Heart left ventricle (tissue), 16 donors: Measurements from ENCODE around the gene ADAMTS7. TPM values are rescaled to one million over a fixed set of nuclear protein-coding genes. Genes with fewer than 3 reads are reported as not detected.
"Not testable (repeated sequence)": the region's sequence is repeated elsewhere in the genome, so short reads cannot be mapped to it uniquely, and the experiment has no call there.

Source experiments
- ATAC-seq, 4 donors: fragments of 200-7000 bp; cut with Tn5 transposase; one replicate each; pipeline ENCODE4 v1.9.1; 2020 to 2022; ENCODE audit warnings: moderate library complexity in 4 of 4, mild to moderate bottlenecking in 3 of 4, moderate number of reproducible peaks in 1 of 4
- DNase-seq, 5 donors: peaks; one replicate each; pipeline ENCODE4 v3.0.0-alpha.2; 2020
- H3K27ac ChIP-seq, 12 donors: fragments of 200-600 bp; sonication (generic) in 4 of 12; one replicate each; pipeline versions ENCODE4 v1.5.0 to v1.8.0; 2016 to 2022; ENCODE audit warnings: mild to moderate bottlenecking in 2 of 12
- H3K27me3 ChIP-seq, 9 donors: fragments of 200-600 bp; sonication (generic) in 2 of 9; one replicate each; pipeline versions ENCODE4 v1.5.1 to v1.8.0; 2016 to 2022; ENCODE audit warnings: mild to moderate bottlenecking in 3 of 9
- H3K36me3 ChIP-seq, 9 donors: fragments of 200-600 bp; sonication (generic) in 2 of 9; one replicate each; pipeline versions ENCODE4 v1.5.0 to v1.8.0; 2018 to 2022; ENCODE audit warnings: mild to moderate bottlenecking in 2 of 9
- H3K4me1 ChIP-seq, 12 donors: fragments of 200-600 bp; sonication (generic) in 4 of 12; one replicate each; pipeline versions ENCODE4 v1.5.0 to v1.8.0; 2016 to 2022; ENCODE audit warnings: mild to moderate bottlenecking in 3 of 12
- H3K4me3 ChIP-seq, 12 donors: fragments of 200-600 bp; sonication (generic) in 4 of 12; one replicate each; pipeline versions ENCODE4 v1.5.0 to v1.8.0; 2017 to 2022; ENCODE audit warnings: mild to moderate bottlenecking in 9 of 12, moderate library complexity in 4 of 12
- H3K9me3 ChIP-seq, 12 donors: fragments of 200-600 bp; sonication (generic) in 4 of 12; one replicate each; pipeline versions ENCODE4 v1.5.0 to v1.8.0; 2016 to 2022; ENCODE audit warnings: mild to moderate bottlenecking in 1 of 12
- POLR2A ChIP-seq, 2 donors: fragments of 450-650 bp; IDR thresholded peaks; one replicate each; pipeline ENCODE4 v1.6.1; 2017; ENCODE audit warnings: antibody characterized with exemption in 2 of 2, mild to moderate bottlenecking in 2 of 2, moderate library complexity in 2 of 2
- WGBS, 4 donors: extraction: QIAGEN DNeasy Blood & Tissue Kit in 2 of 4; methylation state at CpG; one replicate each; pipeline versions ENCODE4 v1.1.5 to v1.1.7; 2013 to 2018; 5-methylcytosine and 5-hydroxymethylcytosine counted together
- intact Hi-C, 10 donors: fragments of 100-400 bp; cut with DNase I; formaldehyde crosslinking; loops; one replicate each; pipeline versions ENCODE4 v1.11.1 to v1.14.2; 2022
- polyA plus RNA-seq, 2 donors: library from polyadenylated mRNA; stranded (reverse); fragments of 200-250 nt; gene quantifications; one replicate each; pipeline ENCODE4 v1.2.3, GENCODE V29; 2013
- total RNA-seq, 9 donors: library from RNA; depleted of rRNA in 2 of 9; stranded (reverse); fragments of >200 nt in 2 of 9; fragmentation: NEBNext Ultra II Directional in 3 of 9; extraction: Animal tissue kit (Norgen Biotek cat#: 25700) in 3 of 9; gene quantifications; one replicate each; pipeline versions ENCODE4 v1.1.0 to v1.2.4, GENCODE V29; 2016 to 2023
- TF ChIP-seq, protein P1 (sequence below), 12 donors: fragments of 200-600 bp; sonication (generic) in 4 of 12; IDR thresholded peaks; one replicate each; pipeline versions ENCODE4 v1.5.0 to v1.8.0; 2018 to 2022; ENCODE audit warnings: antibody characterized with exemption in 12 of 12, mild to moderate bottlenecking in 5 of 12
- donor health status: ischemic (EF 13 %, LVEDD 7.1; RV severe dilation, severe dysfunction).
- donor health status: healthy with polysubstance abuse.
- donor health status: DM: no; HTN: yes; CAD: no.
- donor health status: DM: no; HTN: no; CAD: no.
- donor health status: ischemic (EF 25% LVEDD 6.9; RV normal size, moderate dysfunction).
- donor health status: ischemic (EF 25% LVEDD 5.7; RV mildly dilated, moderate dysfunction).
- donor health status: healthy.
- donor health status: DM: yes; HTN: yes; CAD: no.
- donor health status: ischemic (EF 35%, LVEDD 5.7; RV mildly dilated, moderate dysfunction).
- donor health status: nonischemic (EF 11% LVEDD 7.7; RV severe dilation, severe dysfunction).
- donor health status: DM: yes; HTN: yes; CAD: no.
- donor health status: PGD.
- donor health status: ischemic (EF 29% LVEDD 5.4; RV normal size, mild dysfunction).
- donor health status: nonischemic (EF 23%, LVEDD 6.1; RV moderate dilation, normal function).

Gene ADAMTS7
- total and polyA plus RNA-seq, 11 donors: 5.0 to 29.9 (median 13.9) TPM

DNA sequence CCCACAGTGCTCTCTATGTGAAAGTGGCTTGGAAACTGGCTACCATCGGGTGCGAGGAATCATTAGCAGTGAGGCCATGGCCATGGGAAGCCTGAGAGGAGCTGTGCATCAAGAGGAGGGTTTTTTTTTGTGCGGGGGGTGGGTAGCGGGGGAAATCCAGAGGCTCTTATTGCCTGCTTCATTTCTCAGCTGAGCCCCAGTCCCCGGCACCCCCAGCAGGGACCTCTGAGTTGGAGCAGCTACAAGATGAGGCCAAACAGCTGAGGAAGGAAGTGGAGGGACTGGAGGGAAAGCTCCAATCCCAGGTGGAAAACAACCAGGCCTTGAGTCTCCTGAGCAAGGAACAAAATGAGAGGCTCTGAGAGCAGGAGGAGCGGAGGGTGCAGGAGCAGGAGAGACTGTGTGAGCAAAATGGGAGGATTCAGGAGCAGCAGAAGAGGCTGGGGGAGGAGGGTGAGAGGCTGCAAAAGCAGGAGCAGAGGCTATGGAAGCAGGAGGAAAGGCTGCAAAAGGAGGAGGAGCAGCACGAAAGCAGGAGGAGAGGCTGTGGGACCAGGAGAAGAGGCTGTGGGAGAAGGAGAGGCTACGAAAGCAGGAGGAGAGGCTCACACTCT is 76.7 kb downstream of the ADAMTS7 start:
- Histone ChIP-seq H3K9me3 (no peaks in the 10 kb centered on the region), H3K27me3 (no peaks in the 10 kb centered on the region), H3K4me3 (no peak overlapping the region), H3K4me1 (peaks cover 0 to 4% (median 0%) of the 10 kb centered on the region in 12 donors), H3K27ac (no peak overlapping the region), H3K36me3 (no peaks in the 10 kb centered on the region)
- intact Hi-C loops: no loop called here
- 75 to 86% (median 82%) methylated on average over 8 of the region's 8 CpGs for WGBS, 4 donors
- DNase-seq (no peak), ATAC-seq (no peak)
- TF ChIP-seq, protein P1, sequence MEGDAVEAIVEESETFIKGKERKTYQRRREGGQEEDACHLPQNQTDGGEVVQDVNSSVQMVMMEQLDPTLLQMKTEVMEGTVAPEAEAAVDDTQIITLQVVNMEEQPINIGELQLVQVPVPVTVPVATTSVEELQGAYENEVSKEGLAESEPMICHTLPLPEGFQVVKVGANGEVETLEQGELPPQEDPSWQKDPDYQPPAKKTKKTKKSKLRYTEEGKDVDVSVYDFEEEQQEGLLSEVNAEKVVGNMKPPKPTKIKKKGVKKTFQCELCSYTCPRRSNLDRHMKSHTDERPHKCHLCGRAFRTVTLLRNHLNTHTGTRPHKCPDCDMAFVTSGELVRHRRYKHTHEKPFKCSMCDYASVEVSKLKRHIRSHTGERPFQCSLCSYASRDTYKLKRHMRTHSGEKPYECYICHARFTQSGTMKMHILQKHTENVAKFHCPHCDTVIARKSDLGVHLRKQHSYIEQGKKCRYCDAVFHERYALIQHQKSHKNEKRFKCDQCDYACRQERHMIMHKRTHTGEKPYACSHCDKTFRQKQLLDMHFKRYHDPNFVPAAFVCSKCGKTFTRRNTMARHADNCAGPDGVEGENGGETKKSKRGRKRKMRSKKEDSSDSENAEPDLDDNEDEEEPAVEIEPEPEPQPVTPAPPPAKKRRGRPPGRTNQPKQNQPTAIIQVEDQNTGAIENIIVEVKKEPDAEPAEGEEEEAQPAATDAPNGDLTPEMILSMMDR (IDR thresholded peaks at IDR 0.05): no peak
- no peak for TF ChIP-seq POLR2A (IDR thresholded peaks at IDR 0.05)

DNA sequence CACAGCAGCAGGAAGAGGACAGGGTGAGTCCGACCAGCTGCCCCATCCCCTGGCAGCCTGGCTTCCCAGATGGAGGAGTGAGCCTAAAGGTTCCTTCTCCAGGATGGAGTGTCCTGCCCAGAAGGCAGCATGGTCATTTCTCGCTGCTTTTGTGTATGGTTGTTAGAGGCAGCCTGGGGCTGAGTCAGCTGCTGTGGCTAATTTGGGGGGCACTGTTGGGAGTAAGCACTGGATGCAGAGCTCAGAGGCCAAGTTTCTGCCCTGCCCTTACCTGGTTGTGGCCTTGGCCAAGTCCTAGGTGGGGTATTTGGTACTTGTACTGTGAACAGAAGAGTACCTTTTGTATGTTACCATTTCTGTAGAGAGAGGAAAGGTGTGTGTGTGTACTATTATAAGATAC is 78.6 kb downstream of the ADAMTS7 start:
- intact Hi-C loops: no loop called here
- no peaks in the 10 kb centered on the region for H3K4me1 ChIP-seq
- ATAC-seq (no peak), DNase-seq (no peak)
- 41 to 75% (median 62%) methylated on average over 1 to 2 of the region's 2 CpGs for WGBS, 4 donors
- no peak overlapping the region for H3K4me3 ChIP-seq
- TF ChIP-seq, protein P1 (IDR thresholded peaks at IDR 0.05): no peak
- TF ChIP-seq POLR2A (IDR thresholded peaks at IDR 0.05): no peak
- H3K9me3 ChIP-seq: no peaks in the 10 kb centered on the region
- no peak overlapping the region for H3K27ac ChIP-seq
- no peaks in the 10 kb centered on the region for H3K27me3 ChIP-seq
- no peaks in the 10 kb centered on the region for H3K36me3 ChIP-seq

DNA sequence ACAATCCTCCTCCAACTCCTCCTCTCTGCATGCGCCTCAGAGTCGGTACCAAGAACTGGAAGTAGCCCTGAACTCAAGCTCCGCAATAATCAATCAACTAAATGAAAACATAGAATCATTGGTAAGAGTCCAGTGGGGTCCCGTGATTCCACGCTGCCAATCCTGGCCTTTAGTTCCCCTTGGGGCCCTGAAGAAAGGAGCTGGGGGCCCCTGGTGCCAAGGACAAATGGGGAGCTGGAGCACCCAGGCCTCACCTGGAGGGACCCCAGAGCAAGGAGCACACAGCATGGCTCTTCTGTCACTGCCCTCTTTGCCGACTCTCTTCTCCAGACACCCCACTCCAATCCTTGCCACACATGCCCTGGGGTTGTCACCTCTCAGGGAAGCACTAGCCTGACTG is 80.3 kb downstream of the ADAMTS7 start:
- Histone ChIP-seq H3K36me3 (no peaks in the 10 kb centered on the region), H3K9me3 (no peaks in the 10 kb centered on the region), H3K4me3 (no peak overlapping the region), H3K27me3 (no peaks in the 10 kb centered on the region), H3K27ac (no peak overlapping the region), H3K4me1 (no peaks in the 10 kb centered on the region)
- 91 to 95% (median 94%) methylated on average over 6 of the region's 6 CpGs for WGBS, 4 donors
- TF ChIP-seq, protein P1 (IDR thresholded peaks at IDR 0.05): no peak
- no peak for TF ChIP-seq POLR2A (IDR thresholded peaks at IDR 0.05)
- ATAC-seq (no peak), DNase-seq (no peak)
- intact Hi-C loops: no loop called here

DNA sequence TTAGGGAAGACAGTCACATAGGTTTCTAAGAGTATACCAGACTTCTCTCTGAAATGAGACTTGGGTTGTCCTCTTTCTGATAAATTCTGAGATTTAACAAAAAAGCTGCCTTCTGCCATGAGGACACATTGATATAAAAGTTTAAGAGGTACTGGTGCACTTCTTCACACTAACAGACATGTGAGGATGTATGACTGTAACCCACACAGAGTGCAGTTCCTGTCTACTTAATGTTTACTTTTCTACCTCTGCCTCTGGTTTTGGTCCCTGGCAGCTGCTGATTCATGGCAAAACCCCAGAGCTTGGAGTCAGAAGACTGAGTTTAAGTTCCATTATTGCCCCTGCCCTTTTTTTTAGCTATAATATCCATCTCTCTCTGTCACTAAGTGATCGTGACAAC is 82.8 kb downstream of the ADAMTS7 start:
- ATAC-seq, H3K36me3 ChIP-seq, H3K4me3 ChIP-seq, H3K27me3 ChIP-seq, DNase-seq, H3K9me3 ChIP-seq, intact Hi-C loops, H3K4me1 ChIP-seq: not testable (repeated sequence)
- H3K27ac ChIP-seq: peak overlapping the region in 1 of 12 donors; percentile 43
- WGBS, 4 donors: 70 to 81% (median 75%) methylated on average over 1 of the region's 1 CpG

DNA sequence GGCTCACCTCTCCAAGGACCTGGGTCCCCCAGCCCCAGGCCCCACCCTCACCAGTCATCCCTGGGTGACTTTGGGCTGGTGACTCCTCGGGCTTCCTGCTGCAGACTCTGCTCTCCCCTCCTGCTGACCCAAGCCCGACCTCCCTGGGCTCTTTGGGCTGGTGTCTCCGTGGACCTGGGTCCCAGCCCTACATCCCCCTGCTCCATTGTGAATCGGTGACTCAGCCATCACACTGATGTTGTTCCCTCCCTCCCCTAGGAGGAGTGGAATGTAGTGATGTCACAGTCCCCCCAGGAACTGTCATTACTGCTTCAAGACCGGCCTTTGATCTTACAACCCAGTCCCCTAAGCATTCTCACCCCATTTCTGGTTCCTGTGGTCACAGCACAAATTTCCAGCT is 83.7 kb downstream of the ADAMTS7 start:
- 50 to 67% (median 58%) methylated on average over 5 of the region's 5 CpGs for WGBS, 4 donors
- Histone ChIP-seq H3K4me1 (no peaks in the 10 kb centered on the region), H3K27me3 (no peaks in the 10 kb centered on the region), H3K27ac (no peak overlapping the region), H3K9me3 (no peaks in the 10 kb centered on the region), H3K36me3 (no peaks in the 10 kb centered on the region), H3K4me3 (no peak overlapping the region)
- intact Hi-C loops: no loop called here
- no peak for ATAC-seq
- DNase-seq: no peak
- TF ChIP-seq, protein P1 (IDR thresholded peaks at IDR 0.05): no peak
- TF ChIP-seq POLR2A (IDR thresholded peaks at IDR 0.05): no peak
